ENCODE measurements around the gene CST3. TPM values are rescaled to one million over a fixed set of nuclear protein-coding genes. Genes with fewer than 3 reads are reported as not detected.
A peak's percentile ranks its signal among the peaks of the same experiment; 100 is the strongest.

CST3 gene
- total and polyA plus RNA-seq, 5 donors, result 785 to 1,076 (median 963) TPM

DNA sequence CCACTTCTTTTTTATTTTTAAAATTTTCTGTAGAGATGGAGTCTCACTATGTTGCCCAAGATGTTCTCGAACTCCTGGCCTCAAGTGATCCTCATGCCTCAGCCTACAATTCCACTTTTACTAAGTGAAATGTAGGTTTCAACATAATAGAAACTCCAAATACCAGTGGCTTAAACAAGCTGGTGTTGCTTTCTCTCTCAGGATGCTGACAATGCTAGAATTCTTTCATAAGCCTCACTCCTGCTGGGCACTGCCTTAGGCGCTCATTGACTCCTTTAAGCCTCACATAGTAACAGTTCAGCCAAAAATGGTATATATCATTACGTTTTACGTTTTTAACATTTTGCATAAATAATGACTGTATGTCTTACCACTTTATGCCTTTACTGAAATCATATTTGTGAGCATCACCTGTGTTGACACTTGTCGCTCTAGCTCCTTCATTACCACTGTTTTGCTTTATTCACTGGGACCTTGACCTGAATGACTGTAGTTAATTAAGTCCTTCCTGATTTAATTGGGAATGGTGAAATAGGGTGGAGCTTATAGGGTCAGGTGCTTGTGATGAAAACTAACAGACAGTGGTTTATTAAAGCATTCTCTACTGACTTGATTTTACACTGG is 28.2 kb downstream of the CST3 start:
- ATAC-seq (no peak), DNase-seq (no peak)
- H3K4me1 ChIP-seq (ENCODE audit: control insufficient read depth, insufficient read depth, low read length), result peaks cover 9% of the 10 kb centered on the region
- no peak overlapping the region for H3K4me3 ChIP-seq (ENCODE audit: low read length)
- H3K27me3 ChIP-seq (ENCODE audit: control insufficient read depth, insufficient read depth), result no peaks in the 10 kb centered on the region
- intact Hi-C loops (cut with DNase I), result loop anchor here in 3 of 4 donors (10.0 kb wide), 1 partner anchor 165 kb away; no protein-coding TSS in a partner anchor
- no peak overlapping the region for H3K27ac ChIP-seq (ENCODE audit: low read length)
- 95% methylated on average over 5 of the region's 5 CpGs for WGBS
- no peaks in the 10 kb centered on the region for H3K9me3 ChIP-seq (ENCODE audit: control insufficient read depth, low read length)

DNA sequence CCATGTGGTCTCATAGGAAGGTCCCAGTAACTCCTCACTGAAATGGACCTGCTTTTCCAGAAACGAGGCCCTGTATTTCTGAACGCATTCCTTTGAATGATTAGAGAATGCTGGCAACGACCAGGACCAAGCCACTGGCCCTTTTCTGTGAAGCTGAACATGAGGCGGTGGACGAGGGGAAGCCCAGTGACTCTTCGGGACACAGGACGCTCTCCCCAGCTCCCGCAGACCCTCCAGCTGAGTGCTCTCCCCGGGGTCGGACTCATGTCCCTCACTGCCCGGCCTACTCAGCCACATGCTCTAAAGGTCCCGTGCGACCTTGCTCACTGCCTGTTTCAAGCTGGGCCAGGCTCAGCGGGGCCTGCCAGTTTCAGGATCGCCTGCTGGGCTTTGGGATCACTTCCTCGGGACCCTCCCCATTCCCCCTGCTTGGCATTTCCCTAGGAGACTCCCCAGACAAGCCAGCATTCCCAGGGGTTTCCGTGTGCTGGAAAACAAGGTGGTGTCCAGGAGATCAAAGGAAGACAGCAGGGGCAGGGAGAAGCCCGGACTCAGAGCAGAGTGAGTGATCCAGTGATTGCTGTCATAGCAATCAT is 29.4 kb downstream of the CST3 start:
- ATAC-seq, result no peak
- WGBS, result 68% methylated on average over 18 of the region's 18 CpGs
- DNase-seq, result no peak
- H3K27ac ChIP-seq (ENCODE audit: low read length), result no peak overlapping the region
- no peaks in the 10 kb centered on the region for H3K27me3 ChIP-seq (ENCODE audit: control insufficient read depth, insufficient read depth)
- H3K9me3 ChIP-seq (ENCODE audit: control insufficient read depth, low read length), result no peaks in the 10 kb centered on the region
- no peak overlapping the region for H3K4me3 ChIP-seq (ENCODE audit: low read length)
- intact Hi-C loops (cut with DNase I), result loop anchor here in 3 of 4 donors (10.0 kb wide), 1 partner anchor 164 kb away; no protein-coding TSS in a partner anchor
- no peaks in the 10 kb centered on the region for H3K4me1 ChIP-seq (ENCODE audit: control insufficient read depth, insufficient read depth, low read length)

DNA sequence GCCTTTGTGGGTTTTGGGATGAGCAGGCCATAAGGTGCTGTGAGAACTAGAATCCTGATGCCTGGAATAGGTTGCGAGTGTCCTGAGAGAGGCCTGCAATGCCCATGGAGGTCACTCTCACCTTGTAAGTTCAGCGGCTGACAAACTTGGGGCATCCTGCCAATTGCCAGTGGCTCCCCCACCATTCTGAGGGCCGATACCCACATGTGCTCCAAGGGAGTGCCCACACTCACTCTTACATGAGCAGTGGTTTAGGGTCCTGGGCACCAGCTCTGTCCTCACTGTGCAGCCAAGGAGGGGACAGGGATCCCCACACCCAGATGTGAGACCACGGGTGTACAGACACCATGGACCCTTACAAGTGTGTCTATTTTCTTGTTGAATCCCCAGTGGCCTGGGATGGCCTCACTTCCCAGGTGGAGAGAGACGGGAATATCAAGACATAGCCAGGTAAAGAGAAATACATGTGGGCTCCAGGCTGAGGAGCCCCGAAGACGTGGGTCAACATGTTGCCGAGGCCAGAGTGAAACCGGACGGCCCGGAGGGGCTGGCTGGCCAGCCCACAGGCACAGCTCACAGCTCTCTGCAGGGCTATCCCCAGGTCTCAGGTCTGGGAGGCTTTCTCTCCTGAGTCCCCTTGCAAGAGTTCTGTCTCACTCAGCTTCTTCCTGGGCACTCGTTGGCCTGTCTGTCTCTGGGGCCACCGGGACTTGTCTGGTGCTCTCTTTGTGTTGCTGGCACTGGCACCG is 30.1 kb downstream of the CST3 start:
- no peaks in the 10 kb centered on the region for H3K9me3 ChIP-seq (ENCODE audit: control insufficient read depth, low read length)
- no peaks in the 10 kb centered on the region for H3K27me3 ChIP-seq (ENCODE audit: control insufficient read depth, insufficient read depth)
- H3K4me1 ChIP-seq (ENCODE audit: control insufficient read depth, insufficient read depth, low read length), result no peaks in the 10 kb centered on the region
- no peak overlapping the region for H3K27ac ChIP-seq (ENCODE audit: low read length)
- ATAC-seq, result no peak
- DNase-seq, result no peak
- WGBS, result 90% methylated on average over 14 of the region's 14 CpGs
- no peak overlapping the region for H3K4me3 ChIP-seq (ENCODE audit: low read length)
- intact Hi-C loops (cut with DNase I), result loop anchor here in 3 of 4 donors (10.0 kb wide), 1 partner anchor 163 kb away; no protein-coding TSS in a partner anchor

DNA sequence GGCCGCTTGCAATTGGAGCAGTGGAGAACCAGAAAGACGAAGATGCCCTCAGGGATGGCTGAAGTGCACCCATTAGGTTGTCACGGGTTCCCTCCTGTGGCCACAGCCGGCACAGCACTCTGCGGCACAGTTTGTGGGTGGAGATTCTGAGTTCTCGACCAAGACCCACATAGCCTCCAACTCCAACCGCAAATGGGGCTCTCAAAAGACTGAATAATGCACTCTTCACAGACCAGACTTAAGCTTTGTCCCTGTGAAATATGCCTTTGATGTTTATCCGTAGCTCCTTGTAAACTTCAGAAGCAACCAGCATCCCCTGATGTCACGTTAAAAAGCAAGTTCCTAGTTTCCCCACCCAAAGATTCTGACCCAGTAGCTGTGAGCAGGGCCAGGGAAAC is 31.1 kb downstream of the CST3 start:
- no peaks in the 10 kb centered on the region for H3K4me1 ChIP-seq (ENCODE audit: control insufficient read depth, insufficient read depth, low read length)
- ATAC-seq (peak; percentile 86 to 92), DNase-seq (peak; percentile 79 to 93 (median 93))
- intact Hi-C loops (cut with DNase I), result loop anchor here in 3 of 4 donors (10.0 kb wide), 1 partner anchor 162 kb away; no protein-coding TSS in a partner anchor
- H3K4me3 ChIP-seq (ENCODE audit: low read length), result no peak overlapping the region
- WGBS, result 6% methylated on average over 9 of the region's 9 CpGs
- no peaks in the 10 kb centered on the region for H3K27me3 ChIP-seq (ENCODE audit: control insufficient read depth, insufficient read depth)
- no peaks in the 10 kb centered on the region for H3K9me3 ChIP-seq (ENCODE audit: control insufficient read depth, low read length)
- no peak overlapping the region for H3K27ac ChIP-seq (ENCODE audit: low read length)

DNA sequence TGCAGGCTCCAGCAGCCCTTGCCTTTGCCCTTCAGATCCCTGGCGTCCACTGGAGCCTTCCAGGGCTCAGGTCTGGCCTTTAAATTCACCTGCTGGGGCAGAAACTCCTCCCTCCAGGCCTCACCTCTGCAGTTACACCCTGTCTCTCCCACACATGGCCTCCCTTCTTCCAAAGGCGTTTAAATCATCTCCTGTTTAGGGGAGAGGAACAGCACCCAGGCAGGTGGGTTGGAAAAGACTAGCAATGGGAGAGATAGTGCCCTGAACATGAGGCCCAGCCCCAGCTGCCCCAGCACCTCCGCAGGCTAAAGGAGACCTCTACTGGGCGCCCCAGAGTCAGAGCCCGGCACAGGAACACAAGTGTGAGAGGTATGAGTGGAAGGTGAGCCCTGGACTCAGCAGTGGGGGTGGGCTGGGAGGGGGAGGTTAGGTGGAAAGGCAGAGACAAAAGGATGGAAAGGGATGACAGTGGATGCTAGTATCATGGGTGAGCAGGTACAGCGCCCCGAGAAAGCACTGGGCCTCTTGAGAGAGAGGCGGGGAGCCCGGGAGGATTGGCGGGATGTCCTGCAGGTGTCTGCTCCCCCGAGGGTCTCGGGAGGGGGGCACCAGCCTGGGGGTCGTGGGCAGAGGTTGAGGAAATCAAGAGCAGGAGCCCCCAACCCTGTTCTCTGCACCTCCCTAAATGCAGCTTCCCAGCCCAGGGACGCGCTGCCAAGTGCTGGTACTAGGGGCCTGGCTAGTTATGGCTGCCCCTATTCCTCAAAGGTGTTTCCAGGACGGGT is 31.7 kb downstream of the CST3 start, which contains the start of gene CST9:
Gene CST9 (minus strand): TSS at position 51 of the 785 bp plus-strand sequence. CDS start 53 bp downstream, outside the sequence.
- H3K27ac ChIP-seq (ENCODE audit: low read length), result no peak within 1 kb of the TSS
- no peak within 1 kb of the TSS for H3K4me3 ChIP-seq (ENCODE audit: low read length)
- H3K4me1 ChIP-seq (ENCODE audit: control insufficient read depth, insufficient read depth, low read length), result no peaks in the 10 kb centered on the region
- WGBS, result 63% methylated on average over 16 of the region's 16 CpGs
- ATAC-seq, result peak; percentile 8 to 28
- no peak for DNase-seq
- intact Hi-C loops (cut with DNase I), result loop anchor here in 3 of 4 donors (10.0 kb wide), 1 partner anchor 161 kb away; no protein-coding TSS in a partner anchor
- no peaks in the 10 kb centered on the region for H3K9me3 ChIP-seq (ENCODE audit: control insufficient read depth, low read length)
- H3K27me3 ChIP-seq (ENCODE audit: control insufficient read depth, insufficient read depth), result no peaks in the 10 kb centered on the region

DNA sequence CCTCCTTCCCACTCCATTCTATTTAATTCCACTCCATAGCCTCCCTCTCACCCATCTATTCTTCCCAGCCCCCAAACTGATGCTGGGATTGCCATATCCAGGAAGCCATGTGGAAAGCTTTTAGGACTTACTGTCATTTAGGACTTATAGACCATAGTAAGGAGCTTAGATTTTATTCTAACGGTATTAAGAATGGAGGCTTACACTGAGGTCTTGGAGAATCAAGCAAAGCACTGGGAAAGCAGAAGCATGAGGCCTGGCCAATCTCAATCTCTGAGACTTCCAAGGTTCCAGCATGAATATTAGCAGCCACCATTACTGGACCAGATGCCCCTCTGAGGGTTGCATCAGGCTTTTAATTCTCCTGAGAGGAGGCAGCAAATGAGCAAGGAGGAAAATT is 33.4 kb downstream of the CST3 start:
- no peaks in the 10 kb centered on the region for H3K4me1 ChIP-seq (ENCODE audit: control insufficient read depth, insufficient read depth, low read length)
- H3K4me3 ChIP-seq (ENCODE audit: low read length), result no peak overlapping the region
- intact Hi-C loops (cut with DNase I), result loop anchor here (5.0 to 10.0 kb wide), 2 partner anchors 160 to 162 kb away; no protein-coding TSS in a partner anchor
- no peaks in the 10 kb centered on the region for H3K27me3 ChIP-seq (ENCODE audit: control insufficient read depth, insufficient read depth)
- WGBS, result 85% methylated on average over 1 of the region's 1 CpG
- H3K9me3 ChIP-seq (ENCODE audit: control insufficient read depth, low read length), result no peaks in the 10 kb centered on the region
- DNase-seq, result no peak
- H3K27ac ChIP-seq (ENCODE audit: low read length), result no peak overlapping the region
- no peak for ATAC-seq

DNA sequence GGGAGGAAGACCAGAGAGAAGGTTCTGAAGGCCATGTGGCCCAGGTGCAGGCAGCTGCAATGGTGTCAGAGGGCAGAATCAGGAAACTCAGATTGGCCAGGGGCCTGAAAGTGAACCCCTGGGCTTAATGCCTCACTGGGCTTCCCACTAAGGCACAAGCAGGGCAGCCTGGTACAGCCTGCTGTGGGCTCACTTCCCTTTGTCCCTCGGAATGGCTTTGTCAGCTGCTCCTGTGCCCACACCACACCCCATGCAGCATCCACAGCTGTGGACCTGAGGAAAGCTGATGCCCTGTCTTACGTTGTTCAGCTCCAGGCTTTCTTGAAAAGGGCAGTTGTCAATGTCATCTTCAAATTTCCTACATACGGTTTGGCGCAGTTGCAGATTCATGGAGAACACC is 34.4 kb downstream of the CST3 start:
- 87% methylated on average over 4 of the region's 4 CpGs for WGBS
- no peaks in the 10 kb centered on the region for H3K27me3 ChIP-seq (ENCODE audit: control insufficient read depth, insufficient read depth)

DNA sequence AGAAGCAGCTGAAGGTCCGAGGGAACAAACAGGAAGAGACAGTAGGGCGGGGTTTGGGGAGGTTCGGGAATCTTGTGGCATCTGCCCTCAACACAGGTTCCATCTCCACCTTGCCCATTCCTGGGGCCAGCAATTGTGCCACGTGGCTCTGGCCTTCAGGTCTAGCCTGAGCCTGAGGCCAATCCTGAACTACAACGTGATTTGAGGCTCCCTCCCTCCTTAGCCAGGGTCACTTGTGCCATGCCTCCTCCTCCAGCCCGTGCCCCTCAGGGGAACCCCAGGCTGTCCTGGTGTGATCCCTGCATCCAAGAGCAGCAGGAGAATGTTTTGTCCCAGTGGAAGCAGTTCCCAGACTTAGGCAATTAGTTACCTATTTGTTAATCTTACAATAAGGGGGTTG is 35.1 kb downstream of the CST3 start:
- intact Hi-C loops (cut with DNase I), result loop anchor here (5.0 to 10.0 kb wide), 2 partner anchors 158 to 160 kb away; no protein-coding TSS in a partner anchor
- 68% methylated on average over 6 of the region's 6 CpGs for WGBS
- no peaks in the 10 kb centered on the region for H3K4me1 ChIP-seq (ENCODE audit: control insufficient read depth, insufficient read depth, low read length)
- no peak overlapping the region for H3K27ac ChIP-seq (ENCODE audit: low read length)
- no peak for DNase-seq
- no peaks in the 10 kb centered on the region for H3K9me3 ChIP-seq (ENCODE audit: control insufficient read depth, low read length)
- ATAC-seq, result no peak
- H3K27me3 ChIP-seq (ENCODE audit: control insufficient read depth, insufficient read depth), result no peaks in the 10 kb centered on the region
- no peak overlapping the region for H3K4me3 ChIP-seq (ENCODE audit: low read length)

More for the DNA sequence above, 34.4 kb downstream of the CST3 start:
- ATAC-seq, result no peak
- no peak for DNase-seq
- H3K4me1 ChIP-seq (ENCODE audit: control insufficient read depth, insufficient read depth, low read length), result no peaks in the 10 kb centered on the region
- H3K4me3 ChIP-seq (ENCODE audit: low read length), result no peak overlapping the region
- no peaks in the 10 kb centered on the region for H3K9me3 ChIP-seq (ENCODE audit: control insufficient read depth, low read length)
- no peak overlapping the region for H3K27ac ChIP-seq (ENCODE audit: low read length)
- intact Hi-C loops (cut with DNase I), result loop anchor here (5.0 to 10.0 kb wide), 2 partner anchors 159 to 161 kb away; no protein-coding TSS in a partner anchor

DNA sequence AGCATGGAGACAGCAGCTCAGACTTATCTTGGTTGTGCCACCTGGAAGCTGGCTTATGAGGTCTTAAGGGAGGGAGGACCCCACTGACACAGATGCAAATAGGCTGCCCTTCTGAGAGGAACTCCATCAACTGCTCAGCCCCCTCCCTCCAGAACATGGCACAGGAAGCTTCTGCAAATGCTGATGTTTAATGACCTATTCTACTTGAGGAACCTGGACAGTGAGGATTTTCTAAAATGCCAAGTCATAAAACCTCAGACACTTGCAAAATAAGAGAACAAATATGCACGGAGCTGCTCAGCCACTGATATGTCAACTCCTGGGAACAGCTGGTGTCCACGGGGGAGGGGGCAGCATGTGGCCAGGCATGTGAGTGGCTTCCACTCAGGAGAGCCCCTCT is 35.5 kb downstream of the CST3 start:
- intact Hi-C loops (cut with DNase I), result loop anchor here (5.0 to 10.0 kb wide), 2 partner anchors 157 to 160 kb away; no protein-coding TSS in a partner anchor

DNA sequence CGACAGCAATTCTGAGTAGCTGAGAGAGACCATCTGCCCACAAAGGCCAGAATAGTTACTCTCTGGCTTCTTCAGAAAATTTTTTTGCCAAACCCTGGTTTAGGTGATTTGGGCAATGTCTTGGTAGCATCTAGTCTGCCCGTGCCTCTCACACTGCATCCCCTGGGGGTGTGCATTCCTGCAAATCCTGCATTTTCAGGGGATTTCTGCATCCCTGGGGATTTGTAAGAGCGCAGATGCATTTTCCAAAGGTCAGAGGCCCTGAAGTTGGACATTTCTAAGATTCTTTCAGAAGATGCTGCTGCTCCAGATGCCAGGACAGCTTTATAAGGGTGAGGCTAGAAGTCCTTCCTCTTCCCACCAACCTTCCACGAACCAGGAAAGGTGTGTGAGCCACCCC is 36.0 kb downstream of the CST3 start:
- WGBS, result 64% methylated on average over 4 of the region's 4 CpGs
- ATAC-seq, result no peak
- Histone ChIP-seq H3K27me3 (ENCODE audit: control insufficient read depth, insufficient read depth) (no peaks in the 10 kb centered on the region), H3K4me1 (ENCODE audit: control insufficient read depth, insufficient read depth, low read length) (no peaks in the 10 kb centered on the region), H3K27ac (ENCODE audit: low read length) (no peak overlapping the region), H3K9me3 (ENCODE audit: control insufficient read depth, low read length) (no peaks in the 10 kb centered on the region), H3K4me3 (ENCODE audit: low read length) (no peak overlapping the region)
- no peak for DNase-seq
- intact Hi-C loops (cut with DNase I), result loop anchor here (5.0 to 10.0 kb wide), 2 partner anchors 157 to 159 kb away; no protein-coding TSS in a partner anchor

More for the DNA sequence above, 35.5 kb downstream of the CST3 start:
- H3K9me3 ChIP-seq (ENCODE audit: control insufficient read depth, low read length), result no peaks in the 10 kb centered on the region
- 68% methylated on average over 2 of the region's 2 CpGs for WGBS
- no peak overlapping the region for H3K27ac ChIP-seq (ENCODE audit: low read length)
- no peaks in the 10 kb centered on the region for H3K27me3 ChIP-seq (ENCODE audit: control insufficient read depth, insufficient read depth)
- H3K4me3 ChIP-seq (ENCODE audit: low read length), result no peak overlapping the region
- no peaks in the 10 kb centered on the region for H3K4me1 ChIP-seq (ENCODE audit: control insufficient read depth, insufficient read depth, low read length)
- ATAC-seq (no peak), DNase-seq (no peak)

Data from right cardiac atrium (tissue), 5 donors.